ENCODE measurements around the gene THBS2.

DNA sequence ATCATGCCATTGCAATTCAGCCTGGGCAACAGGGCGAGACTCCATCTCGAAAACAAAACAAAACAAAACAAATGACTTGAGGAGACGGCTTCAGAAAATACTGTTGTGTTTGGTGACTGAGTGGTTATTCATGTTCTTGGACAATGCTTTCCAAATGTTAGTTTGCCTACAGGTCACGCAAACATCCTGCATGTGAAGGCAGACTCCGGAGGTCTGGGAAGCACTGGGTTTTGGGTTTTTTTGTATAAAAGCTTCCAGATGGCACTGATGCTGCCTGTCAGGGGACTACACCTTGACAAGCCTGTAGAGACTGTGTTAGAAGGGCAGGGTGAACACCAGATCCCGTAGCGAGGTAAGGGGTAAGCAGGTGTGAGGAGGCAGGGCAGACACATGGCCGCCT lies 81.7 kb downstream of the THBS2 start:
- no peak for TF ChIP-seq CTCF (IDR thresholded peaks at IDR 0.05; ENCODE audit: insufficient read depth, low read depth, low read length)
- no peak for TF ChIP-seq EZH2 (IDR thresholded peaks at IDR 0.05; ENCODE audit: insufficient read depth, low read length)
